SK-N-MC (cell line): ENCODE measurements around the gene CLDN19.
"Not testable (repeated sequence)": the region's sequence is repeated elsewhere in the genome, so short reads cannot be mapped to it uniquely, and the experiment has no call there.

Experiments used
- DNase-seq: peaks from one replicate; pipeline ENCODE4 v3.0.0-alpha.2; 2011; ENCODE audit warnings: low read depth, low spot score
- H3K27ac ChIP-seq: fragments of 200-600 bp; sonication (generic); 2 replicates; pipeline ENCODE4 v1.5.1; 2016; ENCODE audit warnings: mixed run types
- H3K36me3 ChIP-seq: fragments of 200-600 bp; sonication (generic); 2 replicates; pipeline ENCODE4 v1.6.1; 2017; ENCODE audit warnings: antibody characterized with exemption, low read length, mixed read lengths; ENCODE audit not compliant: insufficient read depth
- H3K4me3 ChIP-seq: fragments of 200-600 bp; sonication (generic); 2 replicates; pipeline ENCODE4 v1.5.1; 2016
- H3K9ac ChIP-seq: fragments of 200-600 bp; sonication (generic); 2 replicates; pipeline ENCODE4 v1.8.0; 2017; ENCODE audit warnings: mixed run types, mixed read lengths; ENCODE audit not compliant: insufficient read length
- H3K9me3 ChIP-seq: fragments of 200-600 bp; sonication (generic); 2 replicates; pipeline ENCODE4 v1.6.1; 2017; ENCODE audit warnings: low read depth, mild to moderate bottlenecking, antibody characterized with exemption, low read length, moderate library complexity, mixed read lengths
- EZH2 ChIP-seq: fragments of 200-600 bp; sonication (generic); IDR thresholded peaks from one replicate; pipeline ENCODE4 v1.6.1; 2017; ENCODE audit warnings: antibody characterized with exemption
- FOXP2 ChIP-seq: optimal IDR thresholded peaks from 2 replicates; pipeline ENCODE3; 2011; ENCODE audit warnings: mild to moderate bottlenecking, moderate library complexity; ENCODE audit not compliant: insufficient read depth; ENCODE audit errors: extremely low read length, control extremely low read depth
- POLR2AphosphoS5 ChIP-seq: IDR thresholded peaks from 2 replicates; pipeline ENCODE4 v1.6.1; 2012; ENCODE audit warnings: mild to moderate bottlenecking, low read depth, low read length, borderline replicate concordance

The CLDN19 gene

DNA sequence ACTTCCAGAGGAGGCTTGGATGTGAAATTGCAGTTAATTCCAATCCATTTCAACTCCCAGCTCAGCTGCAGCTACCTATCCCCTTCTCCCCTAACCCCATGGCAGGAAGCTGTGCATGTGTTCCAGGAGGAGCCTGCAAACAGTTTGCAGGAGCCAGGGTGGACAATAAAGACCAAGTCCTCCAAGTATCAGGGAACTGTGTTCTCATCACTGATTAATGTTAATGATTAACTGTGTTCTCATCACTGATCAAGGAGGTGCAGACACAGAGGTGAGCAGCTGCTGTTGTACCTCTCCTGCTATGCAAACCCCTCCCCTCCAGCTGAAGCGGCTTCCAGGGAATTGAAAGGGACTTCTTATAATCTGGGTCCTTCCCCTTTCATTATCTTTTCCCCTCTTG lies 19.2 kb downstream of the CLDN19 start:
- Histone ChIP-seq H3K27ac (no peak overlapping the region), H3K4me3 (no peak overlapping the region), H3K9ac (no peak overlapping the region), H3K36me3 (peaks cover 10% of the 10 kb centered on the region; the same call in 1 of the 2 replicates), H3K9me3 (no peaks in the 10 kb centered on the region)
- TF ChIP-seq EZH2 (no peak), FOXP2 (no peak), POLR2AphosphoS5 (no peak)
- no peak for DNase-seq

DNA sequence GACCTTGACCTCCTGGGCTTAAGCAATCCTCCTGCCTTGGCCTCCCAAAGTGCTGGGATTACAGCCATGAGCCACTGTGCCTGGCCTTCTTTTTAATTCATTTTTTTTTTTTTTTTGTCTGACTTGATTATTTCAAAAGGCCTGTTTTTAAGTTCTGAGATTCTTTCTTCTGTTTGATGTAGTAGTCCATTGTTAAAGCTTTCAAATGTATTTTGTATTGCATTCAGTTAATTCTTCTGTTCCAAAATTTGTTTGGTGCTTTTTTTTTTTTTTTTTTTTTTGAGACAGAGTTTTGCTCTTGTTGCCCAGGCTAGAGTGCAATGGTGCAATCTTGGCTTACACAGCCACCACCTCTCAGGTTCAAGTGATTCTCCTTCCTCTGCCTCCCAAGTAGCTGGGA lies 25.6 kb downstream of the CLDN19 start:
- H3K36me3 ChIP-seq, result peaks cover 64% of the 10 kb centered on the region
- H3K4me3 ChIP-seq, H3K27ac ChIP-seq, DNase-seq, H3K9ac ChIP-seq, H3K9me3 ChIP-seq: not testable (repeated sequence)

DNA sequence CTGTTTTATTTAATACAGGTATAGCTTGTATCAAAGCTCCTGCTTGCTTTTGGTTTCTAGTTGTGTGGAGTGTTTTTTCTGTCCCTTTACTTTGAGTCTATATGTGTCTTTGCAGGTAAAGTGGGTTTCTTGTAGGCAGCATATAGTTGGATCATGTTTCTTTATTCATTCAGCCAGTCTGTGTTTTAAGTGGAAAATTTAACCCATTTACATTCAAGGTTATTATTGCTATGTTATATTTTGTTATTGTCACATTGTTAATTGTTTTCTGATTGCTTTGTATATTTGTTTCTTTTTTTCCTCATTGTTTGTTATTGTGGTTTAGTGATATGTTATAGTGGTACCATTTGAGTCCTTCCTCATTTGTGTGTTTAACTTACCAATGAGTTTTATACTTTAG lies 26.7 kb downstream of the CLDN19 start:
- H3K36me3 ChIP-seq, result peaks cover 71% of the 10 kb centered on the region
- no peaks in the 10 kb centered on the region; the same call in 1 of the 2 replicates for H3K9me3 ChIP-seq
- no peak overlapping the region for H3K4me3 ChIP-seq
- no peak for TF ChIP-seq FOXP2
- no peak for TF ChIP-seq EZH2
- TF ChIP-seq POLR2AphosphoS5, result no peak
- H3K9ac ChIP-seq, result no peak overlapping the region
- no peak for DNase-seq
- no peak overlapping the region for H3K27ac ChIP-seq

DNA sequence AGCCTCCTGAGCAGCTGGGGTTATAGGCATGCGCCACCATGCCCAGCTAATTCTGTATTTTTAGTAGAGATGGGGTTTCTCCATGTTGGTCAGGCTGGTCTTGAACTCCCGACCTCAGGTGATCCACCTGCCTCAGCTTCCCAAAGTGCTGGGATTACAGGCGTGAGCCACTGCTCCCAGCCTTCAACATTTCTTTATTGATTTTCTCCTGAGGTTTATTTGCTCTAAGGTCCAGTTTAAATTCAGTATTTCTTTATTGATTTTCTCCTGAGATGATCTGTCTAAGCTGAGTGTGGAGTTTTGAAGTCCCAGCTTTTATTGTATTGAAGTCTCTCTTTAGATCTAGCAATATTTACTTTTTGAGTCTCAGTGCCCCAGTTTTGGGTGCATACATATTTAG lies 27.2 kb downstream of the CLDN19 start:
- H3K27ac ChIP-seq, DNase-seq, H3K9me3 ChIP-seq, H3K9ac ChIP-seq, H3K4me3 ChIP-seq: not testable (repeated sequence)
- H3K36me3 ChIP-seq, result peaks cover 76% of the 10 kb centered on the region

GRCh38 chr1:42703888-42704464 lies 36.1 kb downstream of the CLDN19 start:
- DNase-seq, result no peak
- Histone ChIP-seq H3K4me3 (no peak overlapping the region), H3K9me3 (no peaks in the 10 kb centered on the region), H3K27ac (no peak overlapping the region), H3K36me3 (peaks cover 98% of the 10 kb centered on the region), H3K9ac (no peak overlapping the region)
- TF ChIP-seq POLR2AphosphoS5, result peak; percentile 29; the same call in 1 of the 2 replicates
- TF ChIP-seq FOXP2, result no peak
- no peak for TF ChIP-seq EZH2

DNA sequence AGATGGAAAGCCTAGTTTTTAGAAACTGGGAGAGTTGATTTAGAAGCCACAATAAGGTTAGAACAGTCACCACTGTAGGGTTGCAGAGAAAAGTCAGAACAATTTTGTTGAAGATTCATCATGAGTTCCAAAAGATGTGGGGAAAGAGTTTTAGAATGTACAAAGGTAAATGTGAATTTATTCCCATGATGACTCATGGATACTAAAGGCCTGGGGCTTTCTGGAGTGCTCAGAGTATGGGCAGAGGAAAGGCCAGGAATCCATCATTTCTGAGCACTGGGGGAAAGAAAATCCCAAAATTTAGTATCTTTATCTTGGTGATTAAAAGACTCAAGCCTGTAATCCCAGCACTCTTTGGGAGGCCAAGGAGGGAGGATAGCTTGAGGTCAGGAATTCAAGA lies 40.0 kb downstream of the CLDN19 start:
- H3K36me3 ChIP-seq, result peaks cover 99% of the 10 kb centered on the region
- no peak for DNase-seq

DNA sequence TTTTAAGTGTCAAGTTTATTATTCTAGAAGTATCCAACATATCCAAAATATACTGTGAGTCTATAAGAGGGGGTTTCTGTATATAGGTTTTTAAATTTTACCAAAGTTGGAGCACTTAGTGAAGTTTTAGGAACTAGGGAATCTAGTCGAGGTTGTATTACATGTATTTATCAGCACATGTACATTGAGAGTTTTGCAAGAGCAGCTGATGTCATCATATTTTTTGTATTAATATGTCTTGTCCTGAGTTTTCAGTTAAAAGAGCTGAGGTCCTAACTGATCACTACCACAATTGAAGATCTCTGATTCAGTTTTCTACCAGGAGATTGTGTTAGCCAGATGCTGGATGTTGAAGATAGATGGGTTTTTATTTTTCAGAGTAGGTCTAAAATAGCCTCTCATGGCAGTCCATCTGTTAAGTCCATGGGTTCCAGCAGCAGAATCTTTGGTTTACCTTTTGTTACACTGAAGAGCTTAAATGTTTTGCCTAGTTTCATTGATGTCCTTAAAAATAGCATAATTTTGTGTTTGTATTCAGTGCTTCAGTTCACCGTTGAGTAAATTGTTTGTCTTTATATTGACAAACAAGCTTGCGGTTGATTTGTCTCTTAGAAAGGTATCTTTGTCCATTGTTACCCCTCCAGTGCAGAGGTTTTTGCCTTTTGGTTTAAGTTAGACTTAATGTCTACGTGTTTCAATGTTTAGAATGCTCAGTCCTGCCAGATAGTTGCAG lies 41.8 kb downstream of the CLDN19 start:
- Histone ChIP-seq H3K27ac (no peak overlapping the region), H3K9me3 (no peaks in the 10 kb centered on the region), H3K36me3 (peaks cover 99% of the 10 kb centered on the region), H3K4me3 (no peak overlapping the region), H3K9ac (no peak overlapping the region)
- TF ChIP-seq POLR2AphosphoS5 (no peak), FOXP2 (no peak), EZH2 (no peak)
- DNase-seq, result no peak

More for the DNA sequence above, 40.0 kb downstream of the CLDN19 start:
- 0 out of 2 replicates have a peak overlapping the region, but pooled peaks have one; percentile 2 for H3K27ac ChIP-seq
- H3K9me3 ChIP-seq, result no peaks in the 10 kb centered on the region
- no peak overlapping the region for H3K9ac ChIP-seq
- no peak overlapping the region for H3K4me3 ChIP-seq
- TF ChIP-seq EZH2 (no peak), POLR2AphosphoS5 (no peak), FOXP2 (no peak)

GRCh38 chr1:42692911-42693310 lies 47.1 kb downstream of the CLDN19 start:
- TF ChIP-seq POLR2AphosphoS5 (no peak), FOXP2 (no peak), EZH2 (no peak)
- H3K9ac ChIP-seq, result no peak overlapping the region
- peaks cover 100% of the 10 kb centered on the region for H3K36me3 ChIP-seq
- H3K9me3 ChIP-seq, result no peaks in the 10 kb centered on the region
- no peak for DNase-seq
- H3K27ac ChIP-seq, result no peak overlapping the region
- no peak overlapping the region for H3K4me3 ChIP-seq

- Histone ChIP-seq H3K4me3 (no peak overlapping the region), H3K36me3 (peaks cover 100% of the 10 kb centered on the region), H3K9me3 (no peaks in the 10 kb centered on the region), H3K27ac (no peak overlapping the region), H3K9ac (no peak overlapping the region)
- TF ChIP-seq POLR2AphosphoS5 (no peak; the same call in 1 of the 2 replicates), EZH2 (no peak), FOXP2 (no peak)
- DNase-seq, result no peak
Observed at GRCh38 chr1:42692461-42692860, 47.6 kb downstream of the CLDN19 start.
